GM23338 (cell line): ENCODE measurements around the gene ZNF804B.

Experiments used
- EZH2phosphoT487 ChIP-seq: fragments of 200-600 bp; sonication (generic); IDR thresholded peaks from one replicate; pipeline ENCODE4 v1.8.1; 2018; ENCODE audit warnings: antibody characterized with exemption; ENCODE audit not compliant: unreplicated experiment
- POLR2AphosphoS5 ChIP-seq: IDR thresholded peaks from 2 replicates; pipeline ENCODE4 v1.6.1; 2016; ENCODE audit warnings: antibody characterized with exemption, low read depth
- TF ChIP-seq, protein P1 (sequence below), 2 experiments: fragments of 200-600 bp in 1 of 2; sonication (generic) in 1 of 2; conservative IDR thresholded peaks; 2 replicates each; pipeline versions ENCODE4 v1.5.1 to v1.6.1; 2016 to 2017; ENCODE audit warnings: antibody characterized with exemption in 2 of 2, low read depth in 2 of 2, mild to moderate bottlenecking in 2 of 2, moderate library complexity in 1 of 2

DNA sequence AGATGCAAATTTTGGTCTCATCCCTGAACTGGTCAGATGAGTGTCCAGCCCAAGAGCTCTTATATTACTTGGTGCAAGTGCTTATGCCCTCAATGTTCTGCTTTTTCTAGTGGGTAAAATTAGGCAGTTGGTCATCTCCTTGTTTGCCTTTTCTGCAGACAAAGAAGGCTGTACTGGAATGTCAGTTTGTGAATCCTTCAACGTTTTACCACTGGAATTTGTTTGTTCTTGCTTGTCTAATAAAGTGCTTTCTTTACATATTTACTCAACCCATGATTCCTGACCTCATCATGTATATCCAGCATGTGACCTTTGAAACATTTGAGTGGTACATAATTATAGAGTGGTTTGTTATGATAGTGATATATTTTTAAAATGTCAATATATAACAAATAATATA is 268.3 kb downstream of the ZNF804B start:
- no peak for TF ChIP-seq POLR2AphosphoS5
- TF ChIP-seq, protein P1, sequence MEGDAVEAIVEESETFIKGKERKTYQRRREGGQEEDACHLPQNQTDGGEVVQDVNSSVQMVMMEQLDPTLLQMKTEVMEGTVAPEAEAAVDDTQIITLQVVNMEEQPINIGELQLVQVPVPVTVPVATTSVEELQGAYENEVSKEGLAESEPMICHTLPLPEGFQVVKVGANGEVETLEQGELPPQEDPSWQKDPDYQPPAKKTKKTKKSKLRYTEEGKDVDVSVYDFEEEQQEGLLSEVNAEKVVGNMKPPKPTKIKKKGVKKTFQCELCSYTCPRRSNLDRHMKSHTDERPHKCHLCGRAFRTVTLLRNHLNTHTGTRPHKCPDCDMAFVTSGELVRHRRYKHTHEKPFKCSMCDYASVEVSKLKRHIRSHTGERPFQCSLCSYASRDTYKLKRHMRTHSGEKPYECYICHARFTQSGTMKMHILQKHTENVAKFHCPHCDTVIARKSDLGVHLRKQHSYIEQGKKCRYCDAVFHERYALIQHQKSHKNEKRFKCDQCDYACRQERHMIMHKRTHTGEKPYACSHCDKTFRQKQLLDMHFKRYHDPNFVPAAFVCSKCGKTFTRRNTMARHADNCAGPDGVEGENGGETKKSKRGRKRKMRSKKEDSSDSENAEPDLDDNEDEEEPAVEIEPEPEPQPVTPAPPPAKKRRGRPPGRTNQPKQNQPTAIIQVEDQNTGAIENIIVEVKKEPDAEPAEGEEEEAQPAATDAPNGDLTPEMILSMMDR (conservative IDR thresholded peaks at IDR 0.05; ENCODE audit: low read depth in 2 of 2): no peak
- no peak for TF ChIP-seq EZH2phosphoT487
